H1 (cell line): ENCODE measurements around the gene GRID2. TPM values are rescaled to one million over a fixed set of nuclear protein-coding genes. Genes with fewer than 3 reads are reported as not detected.

ENCODE experiments used
- CTCF ChIA-PET: fragments of 300-600 bp; sonication (Branson Sonifier 250); formaldehyde crosslinking; loops from one replicate; lab custom pipeline; 2021; ENCODE audit not compliant: partially characterized antibody; lab: Charles Lee
- POLR2A ChIA-PET: fragments of 300-600 bp; sonication (Branson Sonifier 250); formaldehyde crosslinking; loops from one replicate; lab custom pipeline; 2021; ENCODE audit warnings: inconsistent platforms; ENCODE audit not compliant: partially characterized antibody; lab: Charles Lee
- DNase-seq, 2 experiments: peaks; one replicate each; pipeline versions ENCODE4 v3.0.0 to v3.0.0-alpha.2; 2010 to 2022; ENCODE audit warnings: low spot score in 2 of 2, low read depth in 1 of 2, mixed read lengths in 1 of 2
- FAIRE-seq: peaks from 2 replicates; lab custom pipeline; 2011; peaks lifted over from hg19 to GRCh38; lab: Jason Lieb, UNC
- H2AFZ ChIP-seq: 2 replicates; pipeline ENCODE4 v1.8.1; 2012; ENCODE audit warnings: low read length, inconsistent platforms
- H2AK5ac ChIP-seq: 2 replicates; pipeline ENCODE4 v1.6.1; 2013; ENCODE audit warnings: low read depth, low read length
- H2BK120ac ChIP-seq: replicated peaks from 2 replicates; pipeline ENCODE3; 2013; ENCODE audit warnings: low read depth, low read length, inconsistent platforms
- H2BK12ac ChIP-seq: 2 replicates; pipeline ENCODE4 v1.6.1; 2013; ENCODE audit warnings: low read depth, low read length
- H2BK15ac ChIP-seq: 2 replicates; pipeline ENCODE4 v1.6.1; 2013; ENCODE audit warnings: low read length
- H2BK20ac ChIP-seq: 2 replicates; pipeline ENCODE4 v1.6.1; 2013; ENCODE audit warnings: low read length
- H2BK5ac ChIP-seq: 2 replicates; pipeline ENCODE4 v1.6.1; 2013; ENCODE audit warnings: low read depth, low read length
- H3K14ac ChIP-seq: 2 replicates; pipeline ENCODE4 v1.6.1; 2013; ENCODE audit warnings: inconsistent platforms; ENCODE audit not compliant: insufficient read length
- H3K18ac ChIP-seq: 2 replicates; pipeline ENCODE4 v1.6.1; 2013; ENCODE audit warnings: low read length; ENCODE audit errors: extremely low read depth
- H3K23ac ChIP-seq: 2 replicates; pipeline ENCODE4 v1.6.1; 2013; ENCODE audit warnings: inconsistent platforms; ENCODE audit not compliant: insufficient read length
- H3K23me2 ChIP-seq: 2 replicates; pipeline ENCODE4 v1.6.1; 2013; ENCODE audit warnings: low read depth, low read length
- H3K27ac ChIP-seq: 2 replicates; pipeline ENCODE4 v1.6.1; 2011; ENCODE audit warnings: low read depth, low read length, inconsistent platforms
- H3K27me3 ChIP-seq, 4 experiments: replicated peaks in 1 of 4; 1 replicate in 1 of 4; 2 replicates in 3 of 4; pipeline versions ENCODE4 v1.6.1 to v1.8.1; 2011 to 2013; ENCODE audit warnings: low read length in 3 of 4, mild to moderate bottlenecking in 3 of 4, inconsistent platforms in 2 of 4, mixed read lengths in 2 of 4, moderate library complexity in 1 of 4; ENCODE audit not compliant: control insufficient read depth in 3 of 4, insufficient read depth in 3 of 4; ENCODE audit errors: extremely low read depth in 1 of 4
- H3K36me3 ChIP-seq, 4 experiments: 2 replicates each; pipeline versions ENCODE4 v1.6.1 to v1.8.1; 2011 to 2013; ENCODE audit warnings: mild to moderate bottlenecking in 4 of 4, low read length in 3 of 4, moderate library complexity in 2 of 4, control low read depth in 1 of 4, inconsistent platforms in 1 of 4; ENCODE audit not compliant: insufficient read depth in 4 of 4, control insufficient read depth in 2 of 4
- H3K4ac ChIP-seq: replicated peaks from 2 replicates; pipeline ENCODE3; 2013; ENCODE audit warnings: low read length, low read depth, mixed read lengths, inconsistent platforms; ENCODE audit not compliant: insufficient read length
- H3K4me1 ChIP-seq, 4 experiments: replicated peaks in 1 of 4; 1 replicate in 1 of 4; 2 replicates in 3 of 4; pipeline versions ENCODE4 v1.6.1 to v1.8.1; 2011 to 2013; ENCODE audit warnings: low read length in 3 of 4, inconsistent platforms in 2 of 4, mixed read lengths in 1 of 4; ENCODE audit not compliant: insufficient read depth in 4 of 4, control insufficient read depth in 3 of 4
- H3K4me2 ChIP-seq, 2 experiments: 2 replicates each; pipeline versions ENCODE4 v1.6.1 to v1.8.1; 2011 to 2013; ENCODE audit warnings: low read depth in 2 of 2, low read length in 2 of 2, control low read depth in 1 of 2, inconsistent platforms in 1 of 2, mild to moderate bottlenecking in 1 of 2; ENCODE audit not compliant: insufficient read depth in 1 of 2
- H3K4me3 ChIP-seq, 4 experiments: fragments of 200-600, 300-600 bp in 1 of 4; sonication (generic), shearing (Covaris generic), sonication (Bioruptor Twin) in 1 of 4; 2 replicates each; pipeline versions ENCODE4 v1.5.1 to v1.8.1; 2011 to 2016; ENCODE audit warnings: low read length in 4 of 4, low read depth in 3 of 4, control low read depth in 2 of 4, inconsistent platforms in 2 of 4, mild to moderate bottlenecking in 2 of 4, mixed read lengths in 1 of 4, moderate library complexity in 1 of 4; ENCODE audit not compliant: insufficient read depth in 2 of 4; ENCODE audit errors: extremely low read depth in 1 of 4
- H3K56ac ChIP-seq: replicated peaks from 2 replicates; pipeline ENCODE3; 2013; ENCODE audit warnings: low read depth, mild to moderate bottlenecking, mixed read lengths, low read length, inconsistent platforms; ENCODE audit not compliant: insufficient read length
- H3K79me1 ChIP-seq: 2 replicates; pipeline ENCODE4 v1.6.1; 2013; ENCODE audit warnings: low read depth, low read length, control low read depth
- H3K79me2 ChIP-seq, 2 experiments: 2 replicates each; pipeline versions ENCODE4 v1.6.1 to v1.8.1; 2012 to 2013; ENCODE audit warnings: low read length in 2 of 2, mild to moderate bottlenecking in 2 of 2, inconsistent platforms in 1 of 2; ENCODE audit not compliant: insufficient read depth in 2 of 2, control insufficient read depth in 1 of 2
- H3K9ac ChIP-seq, 4 experiments: replicated peaks in 1 of 4; 1 replicate in 1 of 4; 2 replicates in 3 of 4; pipeline versions ENCODE4 v1.6.1 to v1.8.1; 2011 to 2013; ENCODE audit warnings: low read depth in 3 of 4, low read length in 3 of 4, control low read depth in 2 of 4, mild to moderate bottlenecking in 2 of 4, moderate library complexity in 2 of 4, inconsistent platforms in 1 of 4; ENCODE audit errors: extremely low read depth in 1 of 4
- H3K9me3 ChIP-seq, 2 experiments: 2 replicates each; pipeline versions ENCODE4 v1.6.1 to v1.8.1; 2012 to 2013; ENCODE audit warnings: mild to moderate bottlenecking in 2 of 2, moderate library complexity in 2 of 2, control low read depth in 1 of 2, inconsistent platforms in 1 of 2, low read depth in 1 of 2, low read length in 1 of 2, mixed read lengths in 1 of 2; ENCODE audit not compliant: insufficient read depth in 2 of 2
- H4K20me1 ChIP-seq, 2 experiments: replicated peaks in 1 of 2; 2 replicates each; pipeline versions ENCODE3 to v1.8.1; 2011 to 2013; ENCODE audit warnings: inconsistent platforms in 2 of 2, low read length in 2 of 2, mild to moderate bottlenecking in 1 of 2; ENCODE audit not compliant: insufficient read depth in 2 of 2, control insufficient read depth in 1 of 2
- H4K5ac ChIP-seq: 2 replicates; pipeline ENCODE4 v1.6.1; 2013; ENCODE audit warnings: low read length, low read depth, mixed read lengths, inconsistent platforms; ENCODE audit not compliant: insufficient read length
- H4K8ac ChIP-seq: 2 replicates; pipeline ENCODE4 v1.8.0; 2013; ENCODE audit warnings: mild to moderate bottlenecking, moderate library complexity, low read length, inconsistent platforms; ENCODE audit not compliant: insufficient read depth; ENCODE audit errors: extremely low read depth
- H4K91ac ChIP-seq: replicated peaks from 2 replicates; pipeline ENCODE3; 2013; ENCODE audit warnings: low read length, mixed read lengths, inconsistent platforms; ENCODE audit not compliant: insufficient read length
- ATF2 ChIP-seq: IDR thresholded peaks from 2 replicates; pipeline ENCODE4 v1.6.1; 2012; ENCODE audit warnings: low read length, inconsistent platforms
- CHD1 ChIP-seq: IDR thresholded peaks from 2 replicates; pipeline ENCODE4 v1.6.1; 2012; ENCODE audit warnings: low read depth, low read length, improper control_type of control experiment
- EGR1 ChIP-seq: IDR thresholded peaks from 2 replicates; pipeline ENCODE4 v1.6.1; 2011; ENCODE audit warnings: low read depth, low read length, borderline replicate concordance
- EP300 ChIP-seq, 2 experiments: IDR thresholded peaks; 1 replicate in 1 of 2; 2 replicates in 1 of 2; pipeline ENCODE4 v1.6.1; 2011 to 2012; ENCODE audit warnings: low read depth in 2 of 2, low read length in 2 of 2, mild to moderate bottlenecking in 2 of 2, borderline replicate concordance in 1 of 2, inconsistent platforms in 1 of 2, moderate library complexity in 1 of 2
- EZH2 ChIP-seq: fragments of 200-600 bp; sonication (generic); IDR thresholded peaks from 2 replicates; pipeline ENCODE4 v1.7.1; 2012; ENCODE audit warnings: low read depth, mild to moderate bottlenecking, moderate library complexity, low read length, inconsistent platforms; ENCODE audit not compliant: severe bottlenecking
- JUND ChIP-seq: IDR thresholded peaks from 2 replicates; pipeline ENCODE4 v1.6.1; 2011; ENCODE audit warnings: mild to moderate bottlenecking, improper control_type of control experiment, low read length
- RNF2 ChIP-seq: fragments of 200-900, 300-1000 bp; sonication (generic); IDR thresholded peaks from 2 replicates; pipeline ENCODE4 v1.7.1; 2016; ENCODE audit warnings: borderline replicate concordance, low read depth, mild to moderate bottlenecking, antibody characterized with exemption, low read length; ENCODE audit not compliant: poor library complexity, severe bottlenecking; ENCODE audit errors: missing control alignments
- TEAD4 ChIP-seq: IDR thresholded peaks from 2 replicates; pipeline ENCODE4 v1.6.1; 2012; ENCODE audit warnings: low read depth, low read length, inconsistent platforms, mixed read lengths
- WGBS, 2 experiments: shearing (Covaris generic) in 1 of 2; methylation state at CpG; one replicate each; pipeline versions ENCODE4 v1.1.6 to v1.1.7; 2013 to 2015; ENCODE audit warnings: low lambda C conversion rate in 2 of 2, mixed read lengths in 2 of 2, inconsistent platforms in 1 of 2, low coverage in 1 of 2, missing lambda C conversion rate in 1 of 2; ENCODE audit not compliant: insufficient replicate concordance in 2 of 2, insufficient coverage in 1 of 2, insufficient read length in 1 of 2; ENCODE audit errors: extremely low coverage in 1 of 2, missing lambda C conversion rate in 1 of 2; 5-methylcytosine and 5-hydroxymethylcytosine counted together
- polyA plus RNA-seq, 7 experiments: library from polyadenylated mRNA; depleted of rRNA in 3 of 7; stranded (reverse) in 5 of 7; unstranded in 2 of 7; fragments of >200 nt in 5 of 7; fragments of 200-250 nt in 2 of 7; gene quantifications; 1 replicate in 5 of 7; 2 replicates in 1 of 7; 4 replicates in 1 of 7; pipeline versions ENCODE4 v1.2.1 to v1.2.3, GENCODE V29; 2011 to 2013; ENCODE audit warnings: missing spikeins in 2 of 7, mixed read lengths in 2 of 7
- total RNA-seq: library from RNA; stranded (reverse); fragmentation: NEBNext Ultra II Directional; extraction: Animal tissue kit (Norgen Biotek cat#: 25700); gene quantifications from 2 replicates; pipeline ENCODE4 v1.2.1, GENCODE V29; 2021
- TF ChIP-seq, protein P1 (sequence below), 3 experiments: IDR thresholded peaks; 1 replicate in 2 of 3; 2 replicates in 1 of 3; pipeline versions ENCODE4 v1.5.1 to v1.6.1; 2011; ENCODE audit warnings: low read length in 3 of 3, mild to moderate bottlenecking in 3 of 3, inconsistent platforms in 2 of 3, low read depth in 1 of 3, moderate library complexity in 1 of 3; ENCODE audit not compliant: insufficient read depth in 1 of 3; ENCODE audit errors: control extremely low read depth in 1 of 3

The GRID2 gene
- total and polyA plus RNA-seq, 2 of the 8 experiments (the other 6 are each of a cell fraction or from before 2014, with no cell fraction given): 31.1 to 81.9 TPM

DNA sequence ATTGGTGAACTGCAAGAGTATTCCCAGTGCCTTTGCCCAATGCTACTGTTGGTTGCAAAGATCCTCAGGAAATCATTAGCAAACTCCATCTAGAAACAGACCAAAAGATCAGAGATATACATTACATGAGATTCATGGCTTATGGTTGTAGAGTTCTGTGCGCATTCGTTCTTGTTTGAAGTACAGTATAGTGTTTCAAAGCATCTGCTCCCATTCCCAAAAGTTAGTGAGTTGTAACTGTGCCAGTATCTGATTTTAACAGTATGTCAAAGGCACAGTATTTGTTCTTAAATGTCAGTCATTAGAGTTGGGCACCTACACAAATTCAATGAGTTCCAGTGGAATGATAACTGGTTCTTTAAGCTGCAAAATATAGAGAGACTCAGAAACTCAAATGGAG is 1210.1 kb downstream of the GRID2 start:
- WGBS, 2 experiments: 98% methylated on average over 2 of the region's 2 CpGs; no CpG with 5 or more reads in 1 of the 2 experiments
- TF ChIP-seq, protein P1, sequence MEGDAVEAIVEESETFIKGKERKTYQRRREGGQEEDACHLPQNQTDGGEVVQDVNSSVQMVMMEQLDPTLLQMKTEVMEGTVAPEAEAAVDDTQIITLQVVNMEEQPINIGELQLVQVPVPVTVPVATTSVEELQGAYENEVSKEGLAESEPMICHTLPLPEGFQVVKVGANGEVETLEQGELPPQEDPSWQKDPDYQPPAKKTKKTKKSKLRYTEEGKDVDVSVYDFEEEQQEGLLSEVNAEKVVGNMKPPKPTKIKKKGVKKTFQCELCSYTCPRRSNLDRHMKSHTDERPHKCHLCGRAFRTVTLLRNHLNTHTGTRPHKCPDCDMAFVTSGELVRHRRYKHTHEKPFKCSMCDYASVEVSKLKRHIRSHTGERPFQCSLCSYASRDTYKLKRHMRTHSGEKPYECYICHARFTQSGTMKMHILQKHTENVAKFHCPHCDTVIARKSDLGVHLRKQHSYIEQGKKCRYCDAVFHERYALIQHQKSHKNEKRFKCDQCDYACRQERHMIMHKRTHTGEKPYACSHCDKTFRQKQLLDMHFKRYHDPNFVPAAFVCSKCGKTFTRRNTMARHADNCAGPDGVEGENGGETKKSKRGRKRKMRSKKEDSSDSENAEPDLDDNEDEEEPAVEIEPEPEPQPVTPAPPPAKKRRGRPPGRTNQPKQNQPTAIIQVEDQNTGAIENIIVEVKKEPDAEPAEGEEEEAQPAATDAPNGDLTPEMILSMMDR (IDR thresholded peaks at IDR 0.05; ENCODE audit: control extremely low read depth in 1 of 3, insufficient read depth in 1 of 3, low read depth in 1 of 3, low read length in 3 of 3): no peak
- TF ChIP-seq ATF2: no peak
- TF ChIP-seq EGR1: no peak
- no peak for TF ChIP-seq JUND
- TF ChIP-seq EP300 (IDR thresholded peaks at IDR 0.05; ENCODE audit: borderline replicate concordance in 1 of 2, low read depth in 2 of 2, low read length in 2 of 2): no peak
- no peak for TF ChIP-seq TEAD4
- no peak for TF ChIP-seq CHD1
- TF ChIP-seq EZH2: no peak
- TF ChIP-seq RNF2: no peak

More for the DNA sequence above, 1210.1 kb downstream of the GRID2 start:
- Histone ChIP-seq H2BK5ac (no peak overlapping the region), H4K91ac (no peak overlapping the region), H3K79me2 (no peaks in the 10 kb centered on the region), H2AK5ac (no peak overlapping the region), H2AFZ (no peak overlapping the region), H2BK15ac (no peak overlapping the region), H2BK120ac (no peak overlapping the region), H3K27ac (no peak overlapping the region), H3K4me1 (no peaks in the 10 kb centered on the region), H3K4me2 (no peak overlapping the region), H3K79me1 (no peaks in the 10 kb centered on the region), H3K27me3 (no peaks in the 10 kb centered on the region), H3K14ac (no peak overlapping the region), H2BK20ac (no peak overlapping the region), H3K4ac (no peak overlapping the region), H3K9me3 (no peaks in the 10 kb centered on the region), H3K9ac (no peak overlapping the region), H4K8ac (no peak overlapping the region), H4K5ac (no peak overlapping the region), H4K20me1 (no peaks in the 10 kb centered on the region), H3K23me2 (no peaks in the 10 kb centered on the region), H3K18ac (no peak overlapping the region), H3K36me3 (no peaks in the 10 kb centered on the region; a peak in 2 of 8 replicates), H3K4me3 (no peak overlapping the region), H3K23ac (no peak overlapping the region), H2BK12ac (no peak overlapping the region), H3K56ac (no peak overlapping the region)
- DNase-seq: no peak
- ChIA-PET POLR2A (no interaction called here), CTCF (interaction anchor here (1.3 kb wide), 1 partner anchor 10 kb away, joined by 3 read pairs; no protein-coding TSS in a partner anchor)
- FAIRE-seq: no peak
